SJCRH30 (cell line): Measurements from ENCODE around the gene DSCAML1. TPM values are rescaled to one million over a fixed set of nuclear protein-coding genes. Genes with fewer than 3 reads are reported as not detected.

Experiments
- DNase-seq, 2 experiments: peaks; one replicate each; pipeline ENCODE4 v3.0.0-alpha.2; 2015 to 2020
- H3K27ac ChIP-seq: fragments of 250-450 bp; sonication (Bioruptor Pico); 2 replicates; pipeline ENCODE4 v1.5.1; 2020; ENCODE audit warnings: mild to moderate bottlenecking, moderate library complexity
- H3K27me3 ChIP-seq: fragments of 250-450 bp; sonication (Bioruptor Pico); 2 replicates; pipeline ENCODE4 v1.5.1; 2020; ENCODE audit warnings: mild to moderate bottlenecking, moderate library complexity
- H3K36me3 ChIP-seq: fragments of 250-450 bp; sonication (Bioruptor Pico); 2 replicates; pipeline ENCODE4 v1.5.1; 2020; ENCODE audit warnings: mild to moderate bottlenecking, moderate library complexity
- H3K4me1 ChIP-seq: fragments of 250-450 bp; sonication (Bioruptor Pico); 2 replicates; pipeline ENCODE4 v1.5.1; 2020; ENCODE audit warnings: mild to moderate bottlenecking, moderate library complexity
- H3K4me3 ChIP-seq: fragments of 250-450 bp; sonication (Bioruptor Pico); 2 replicates; pipeline ENCODE4 v1.5.1; 2020; ENCODE audit warnings: mild to moderate bottlenecking, moderate library complexity
- H3K9me3 ChIP-seq: fragments of 250-450 bp; sonication (Bioruptor Pico); replicated peaks from 2 replicates; pipeline ENCODE4 v1.5.1; 2020; ENCODE audit warnings: mild to moderate bottlenecking, moderate library complexity
- total RNA-seq: library from RNA; depleted of rRNA; stranded (reverse); fragments of >200 nt; shearing (Covaris generic); gene quantifications from 2 replicates; pipeline ENCODE4 v1.2.3, GENCODE V29; 2014

DSCAML1 gene
- total RNA-seq, 1 experiment from 2014 or later = not detected

DNA sequence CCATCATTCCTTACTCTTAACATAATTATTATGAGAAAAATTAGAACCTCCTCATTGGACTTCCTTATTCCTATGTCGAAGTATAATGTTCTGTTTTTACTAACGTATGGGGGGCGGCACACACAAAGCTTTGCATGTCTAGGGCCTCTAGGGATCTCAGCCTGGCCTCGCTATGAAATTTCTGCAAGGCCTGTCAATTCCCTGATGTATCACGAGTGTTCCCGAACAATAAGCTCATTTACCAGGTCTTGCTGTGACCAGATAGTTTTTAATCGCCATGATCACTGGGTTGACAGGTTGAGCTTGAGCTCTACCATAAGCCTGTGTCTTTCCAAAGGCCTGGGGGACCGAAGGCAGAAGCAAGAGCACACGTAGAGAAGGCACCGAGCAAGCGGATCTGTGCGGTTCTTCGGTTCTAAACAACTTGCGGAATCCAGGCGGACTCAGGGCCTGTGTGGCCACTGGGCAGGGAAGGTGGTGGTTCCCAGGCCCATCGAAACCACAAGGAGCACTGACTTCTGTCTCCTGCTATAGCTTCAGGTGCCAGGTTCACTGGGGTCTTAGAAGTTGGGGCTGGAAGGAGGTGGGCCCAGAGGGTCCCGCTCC lies 37.9 kb upstream of the DSCAML1 start:
- Histone ChIP-seq H3K9me3 (no peaks in the 10 kb centered on the region), H3K4me3 (no peak overlapping the region), H3K4me1 (peaks cover 6% of the 10 kb centered on the region; the same call in 1 of the 2 replicates), H3K36me3 (no peaks in the 10 kb centered on the region), H3K27ac (no peak overlapping the region), H3K27me3 (no peaks in the 10 kb centered on the region)
- no peak for DNase-seq

DNA sequence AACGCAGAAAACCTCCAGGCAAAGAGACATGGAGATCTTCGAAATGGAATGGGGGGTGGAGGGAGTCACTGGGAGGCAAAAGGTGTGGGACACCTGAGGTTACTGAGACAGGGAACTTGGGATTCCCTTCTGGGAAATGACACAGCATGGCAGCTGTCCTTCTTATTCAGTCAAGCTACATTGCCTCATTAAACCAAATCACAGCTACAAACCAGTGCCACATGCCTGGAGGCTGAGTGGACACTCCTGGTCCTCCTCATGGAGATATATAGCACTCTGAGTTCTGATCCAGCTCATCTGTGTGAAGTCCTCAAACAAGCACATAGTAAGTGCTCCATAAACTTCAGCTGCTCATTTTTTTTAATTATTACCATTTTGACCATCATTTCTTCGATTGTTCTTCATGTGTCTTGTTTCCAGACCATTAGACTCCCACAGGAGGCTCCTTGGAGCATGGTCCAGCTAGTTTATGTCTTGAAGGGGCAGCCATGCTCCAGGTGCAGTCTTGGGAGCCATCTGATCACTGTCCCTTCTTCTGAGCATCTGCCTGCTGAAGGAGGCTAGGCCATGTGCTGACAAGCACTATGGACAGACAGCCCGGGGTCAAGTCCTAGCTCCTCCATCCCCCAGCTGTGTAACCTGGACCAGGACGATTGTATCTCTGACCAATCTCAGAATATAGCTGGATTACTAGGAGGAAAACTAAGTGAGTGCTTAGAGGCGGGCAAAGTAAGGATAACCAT lies 37.2 kb upstream of the DSCAML1 start:
- no peaks in the 10 kb centered on the region for H3K27me3 ChIP-seq

GRCh38 chr11:117833401-117833891 lies 36.4 kb upstream of the DSCAML1 start:
- DNase-seq = peak; percentile 45 to 57
- Histone ChIP-seq H3K36me3 (no peaks in the 10 kb centered on the region), H3K4me3 (no peak overlapping the region), H3K27me3 (no peaks in the 10 kb centered on the region), H3K9me3 (no peaks in the 10 kb centered on the region), H3K4me1 (peaks cover 13% of the 10 kb centered on the region), H3K27ac (no peak overlapping the region)

More for the DNA sequence above, 37.2 kb upstream of the DSCAML1 start:
- Histone ChIP-seq H3K4me3 (no peak overlapping the region), H3K9me3 (no peaks in the 10 kb centered on the region), H3K27ac (no peak overlapping the region), H3K4me1 (peaks cover 7% of the 10 kb centered on the region), H3K36me3 (no peaks in the 10 kb centered on the region)
- no peak for DNase-seq

GRCh38 chr11:117832511-117832910 lies 35.5 kb upstream of the DSCAML1 start:
- Histone ChIP-seq H3K4me3 (no peak overlapping the region), H3K4me1 (peaks cover 20% of the 10 kb centered on the region), H3K36me3 (no peaks in the 10 kb centered on the region), H3K9me3 (no peaks in the 10 kb centered on the region), H3K27me3 (no peaks in the 10 kb centered on the region), H3K27ac (no peak overlapping the region)
- DNase-seq = no peak

- DNase-seq = no peak
- H3K4me3 ChIP-seq = no peak overlapping the region
- peaks cover 22% of the 10 kb centered on the region for H3K4me1 ChIP-seq
- no peaks in the 10 kb centered on the region for H3K9me3 ChIP-seq
- no peaks in the 10 kb centered on the region for H3K36me3 ChIP-seq
- no peaks in the 10 kb centered on the region for H3K27me3 ChIP-seq
- no peak overlapping the region for H3K27ac ChIP-seq
These were observed 34.8 kb upstream of the DSCAML1 start for GRCh38 chr11:117831661-117832415.

DNA sequence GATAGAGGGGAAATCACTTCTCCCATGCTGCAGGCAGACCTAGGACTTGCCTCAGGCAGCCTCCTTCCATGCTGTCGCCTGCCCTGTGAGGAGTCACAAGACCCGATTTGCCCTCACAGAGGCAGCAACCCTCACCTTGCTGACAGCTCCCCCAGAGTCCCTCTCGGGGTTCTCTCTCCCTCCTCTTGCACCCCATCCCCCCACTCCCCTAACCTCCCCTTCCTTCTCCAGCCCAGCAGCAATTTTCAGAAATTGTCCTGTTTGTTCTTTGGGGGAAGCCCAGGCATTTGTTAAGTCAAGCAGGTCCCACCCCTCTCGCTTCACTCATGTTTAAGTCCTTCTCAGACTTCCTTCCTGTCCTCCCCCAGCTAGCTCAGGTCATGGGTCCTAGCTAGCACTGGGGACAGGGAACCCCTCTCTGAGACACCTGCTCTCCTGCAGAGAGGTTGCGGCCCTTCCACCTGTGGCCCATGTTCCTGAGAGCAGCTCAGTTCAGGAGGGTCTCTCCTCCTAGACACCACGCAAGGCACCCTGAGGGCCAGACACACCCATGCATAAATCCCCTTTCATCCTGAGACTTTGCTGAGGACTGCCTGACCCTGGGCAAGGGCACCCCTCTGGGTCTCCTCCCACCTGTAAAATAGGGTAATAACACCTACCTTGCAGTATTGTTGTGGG lies 33.8 kb upstream of the DSCAML1 start:
- H3K4me1 ChIP-seq = peaks cover 22% of the 10 kb centered on the region
- no peak overlapping the region for H3K27ac ChIP-seq
- no peak overlapping the region for H3K4me3 ChIP-seq
- H3K27me3 ChIP-seq = no peaks in the 10 kb centered on the region
- H3K9me3 ChIP-seq = no peaks in the 10 kb centered on the region
- no peaks in the 10 kb centered on the region for H3K36me3 ChIP-seq
- DNase-seq = no peak

- no peaks in the 10 kb centered on the region for H3K36me3 ChIP-seq
- H3K27me3 ChIP-seq = no peaks in the 10 kb centered on the region
- no peak overlapping the region for H3K27ac ChIP-seq
- H3K4me3 ChIP-seq = no peak overlapping the region
- H3K4me1 ChIP-seq = peaks cover 22% of the 10 kb centered on the region
- DNase-seq = no peak
- H3K9me3 ChIP-seq = no peaks in the 10 kb centered on the region
These were observed 33.1 kb upstream of the DSCAML1 start for GRCh38 chr11:117830072-117830471.

GRCh38 chr11:117829369-117829725 lies 32.3 kb upstream of the DSCAML1 start:
- Histone ChIP-seq H3K27me3 (no peaks in the 10 kb centered on the region), H3K36me3 (no peaks in the 10 kb centered on the region), H3K9me3 (no peaks in the 10 kb centered on the region), H3K4me3 (no peak overlapping the region), H3K4me1 (peaks cover 22% of the 10 kb centered on the region), H3K27ac (no peak overlapping the region)
- no peak for DNase-seq

DNA sequence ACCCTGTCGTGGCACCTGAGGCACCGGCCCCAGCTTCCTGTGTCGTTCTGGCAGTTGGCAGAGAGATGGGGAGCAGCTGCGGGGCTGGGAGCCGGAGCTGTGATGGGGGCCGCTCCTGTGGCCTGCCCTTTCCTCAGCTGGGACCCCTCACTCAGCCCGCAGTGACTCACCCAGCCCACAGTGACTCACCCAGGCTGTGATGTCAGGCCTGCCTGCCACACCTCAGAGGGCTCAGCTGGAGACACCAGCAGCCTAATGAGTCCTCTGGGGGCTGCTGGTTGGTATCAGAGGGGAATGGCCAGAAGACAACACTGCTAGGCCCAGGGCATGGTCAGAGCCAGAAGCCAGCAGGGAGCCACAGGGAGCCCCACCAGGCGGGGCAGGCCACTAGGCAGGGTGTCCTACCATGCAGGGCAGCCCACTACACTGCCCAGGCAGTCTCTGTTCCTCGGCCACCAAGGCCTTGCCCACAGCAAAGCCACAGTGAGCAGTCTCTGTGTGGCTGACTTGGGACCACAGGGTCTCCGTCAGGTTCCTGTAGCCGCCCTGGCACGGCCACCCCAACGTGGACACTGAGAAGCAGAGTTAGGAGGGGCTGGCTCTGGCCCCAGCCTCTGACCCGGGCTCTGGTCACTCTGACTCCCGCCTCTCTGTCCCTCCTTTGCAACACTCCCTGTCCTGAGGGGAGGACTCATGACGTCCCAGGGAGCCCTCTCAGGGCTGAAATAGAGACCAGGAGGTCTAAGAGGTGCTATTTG lies 31.8 kb upstream of the DSCAML1 start:
- peak overlapping the region; percentile 42 for H3K27ac ChIP-seq
- H3K4me3 ChIP-seq = no peak overlapping the region
- peak; percentile 85 to 86 for DNase-seq
- no peaks in the 10 kb centered on the region for H3K27me3 ChIP-seq
- no peaks in the 10 kb centered on the region for H3K9me3 ChIP-seq
- peaks cover 24% of the 10 kb centered on the region for H3K4me1 ChIP-seq
- no peaks in the 10 kb centered on the region for H3K36me3 ChIP-seq

DNA sequence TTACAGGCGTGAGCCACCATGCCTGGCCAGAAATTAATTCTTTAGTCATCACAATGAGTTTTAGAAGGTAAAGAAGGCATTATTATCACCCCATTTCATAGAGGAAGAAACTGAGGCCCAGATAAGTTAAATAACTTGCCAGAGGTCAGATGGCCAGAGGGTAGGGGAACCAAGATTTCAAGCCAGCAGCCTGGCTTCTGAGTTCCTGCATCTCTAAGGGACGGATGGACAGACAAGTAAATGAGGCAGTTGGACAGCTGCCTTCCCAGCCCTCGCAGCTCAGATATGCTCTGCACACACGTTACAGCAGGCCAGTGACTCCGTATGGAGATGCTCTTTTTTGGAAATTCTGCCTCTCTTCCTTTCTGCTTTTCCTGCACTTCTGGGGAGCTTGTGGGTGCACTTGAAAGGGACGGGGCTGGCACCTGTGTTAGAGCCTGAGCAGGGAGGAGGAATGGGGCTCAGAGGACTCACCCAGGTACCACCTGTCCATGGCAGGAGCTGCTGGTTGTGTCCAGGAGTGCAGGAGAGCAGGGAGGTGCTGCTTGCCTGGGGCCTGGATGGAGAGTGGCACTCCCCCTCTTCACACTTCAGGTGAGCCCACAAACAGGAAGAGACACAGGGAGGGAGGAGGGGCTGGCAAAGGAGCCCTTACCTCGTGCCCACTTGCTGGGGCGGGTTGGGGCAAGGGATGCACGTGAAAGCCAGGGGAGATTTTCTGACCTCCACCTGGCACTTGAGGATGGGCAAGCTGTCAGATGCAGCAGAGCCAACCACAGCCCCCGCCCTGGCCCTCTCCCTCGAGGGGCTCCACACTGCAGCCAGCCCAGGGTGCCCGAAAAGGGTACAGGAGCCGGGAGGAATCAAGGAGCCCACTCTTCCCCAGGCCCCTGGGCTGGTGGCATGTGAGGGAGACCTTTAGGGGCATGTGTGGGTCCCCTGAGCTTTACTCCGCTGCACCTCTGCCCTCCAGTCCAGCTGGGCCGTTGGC lies 30.8 kb upstream of the DSCAML1 start:
- peaks cover 23% of the 10 kb centered on the region for H3K4me1 ChIP-seq
- H3K27me3 ChIP-seq = no peaks in the 10 kb centered on the region
- no peaks in the 10 kb centered on the region for H3K9me3 ChIP-seq
- no peak overlapping the region for H3K27ac ChIP-seq
- H3K4me3 ChIP-seq = no peak overlapping the region
- no peaks in the 10 kb centered on the region for H3K36me3 ChIP-seq
- DNase-seq = peak in 1 of 2 experiments; percentile 39

DNA sequence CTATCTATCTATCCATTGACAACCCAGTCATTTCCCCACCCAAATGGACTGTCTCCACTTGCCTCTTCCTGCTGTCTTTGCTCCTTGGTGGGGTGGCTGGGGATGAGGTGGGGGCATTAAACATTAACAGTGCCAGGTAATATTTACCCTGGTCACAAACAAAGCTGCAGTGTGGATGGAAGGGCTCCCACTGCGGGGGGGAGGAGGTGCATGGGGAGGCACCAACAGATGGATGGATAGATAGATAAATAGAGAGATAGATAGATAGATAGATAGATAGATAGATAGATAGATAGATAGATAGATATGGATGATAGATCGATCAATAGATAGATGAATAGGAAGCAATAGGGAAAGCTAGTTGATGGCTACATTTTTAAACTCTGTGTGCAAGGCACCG lies 29.8 kb upstream of the DSCAML1 start:
- H3K27ac ChIP-seq = no peak overlapping the region
- H3K36me3 ChIP-seq = no peaks in the 10 kb centered on the region
- H3K9me3 ChIP-seq = no peaks in the 10 kb centered on the region
- H3K27me3 ChIP-seq = no peaks in the 10 kb centered on the region
- DNase-seq = no peak
- H3K4me3 ChIP-seq = no peak overlapping the region
- H3K4me1 ChIP-seq = peaks cover 23% of the 10 kb centered on the region

- Histone ChIP-seq H3K4me3 (no peak overlapping the region), H3K27ac (no peak overlapping the region), H3K4me1 (peaks cover 23% of the 10 kb centered on the region), H3K36me3 (no peaks in the 10 kb centered on the region), H3K9me3 (no peaks in the 10 kb centered on the region), H3K27me3 (no peaks in the 10 kb centered on the region)
- DNase-seq = no peak
These were observed 29.2 kb upstream of the DSCAML1 start for GRCh38 chr11:117826190-117826570.

GRCh38 chr11:117825538-117826189 lies 28.6 kb upstream of the DSCAML1 start:
- Histone ChIP-seq H3K27ac (no peak overlapping the region), H3K4me1 (peaks cover 23% of the 10 kb centered on the region), H3K27me3 (no peaks in the 10 kb centered on the region), H3K4me3 (no peak overlapping the region), H3K36me3 (no peaks in the 10 kb centered on the region), H3K9me3 (no peaks in the 10 kb centered on the region)
- no peak for DNase-seq
